ENCODE data around the gene ACTRT2.

DNA sequence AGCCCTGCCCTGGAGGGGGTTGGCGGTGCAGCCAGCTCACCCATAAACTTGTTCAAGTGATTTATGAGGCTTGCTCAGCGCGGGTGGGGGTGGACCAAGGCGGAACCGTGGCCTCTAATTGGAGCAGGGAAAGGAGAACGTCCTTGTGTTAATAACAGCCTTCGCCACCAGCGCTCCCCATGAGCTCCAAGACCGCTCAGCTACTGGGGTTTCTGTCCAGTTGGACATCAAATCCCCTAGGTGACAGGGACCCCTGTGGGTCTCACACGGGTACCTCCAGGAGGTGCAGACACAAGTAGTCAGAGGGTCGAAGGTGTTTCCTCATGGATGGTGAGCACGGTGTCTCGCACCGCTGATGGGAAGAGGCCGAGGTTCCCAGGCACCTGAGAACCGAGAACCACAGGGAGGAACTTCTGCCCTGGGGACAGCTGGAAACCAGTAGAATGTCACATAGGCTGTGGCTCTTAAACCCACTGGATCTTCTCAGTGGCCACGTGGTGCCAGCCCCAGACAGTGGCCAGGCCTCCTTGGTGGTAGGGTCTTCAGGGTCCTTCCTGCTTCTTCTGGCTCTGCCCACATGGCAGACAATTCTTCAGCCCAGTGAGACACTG is 3.7 kb upstream of the ACTRT2 start:
- TF ChIP-seq, protein P1, sequence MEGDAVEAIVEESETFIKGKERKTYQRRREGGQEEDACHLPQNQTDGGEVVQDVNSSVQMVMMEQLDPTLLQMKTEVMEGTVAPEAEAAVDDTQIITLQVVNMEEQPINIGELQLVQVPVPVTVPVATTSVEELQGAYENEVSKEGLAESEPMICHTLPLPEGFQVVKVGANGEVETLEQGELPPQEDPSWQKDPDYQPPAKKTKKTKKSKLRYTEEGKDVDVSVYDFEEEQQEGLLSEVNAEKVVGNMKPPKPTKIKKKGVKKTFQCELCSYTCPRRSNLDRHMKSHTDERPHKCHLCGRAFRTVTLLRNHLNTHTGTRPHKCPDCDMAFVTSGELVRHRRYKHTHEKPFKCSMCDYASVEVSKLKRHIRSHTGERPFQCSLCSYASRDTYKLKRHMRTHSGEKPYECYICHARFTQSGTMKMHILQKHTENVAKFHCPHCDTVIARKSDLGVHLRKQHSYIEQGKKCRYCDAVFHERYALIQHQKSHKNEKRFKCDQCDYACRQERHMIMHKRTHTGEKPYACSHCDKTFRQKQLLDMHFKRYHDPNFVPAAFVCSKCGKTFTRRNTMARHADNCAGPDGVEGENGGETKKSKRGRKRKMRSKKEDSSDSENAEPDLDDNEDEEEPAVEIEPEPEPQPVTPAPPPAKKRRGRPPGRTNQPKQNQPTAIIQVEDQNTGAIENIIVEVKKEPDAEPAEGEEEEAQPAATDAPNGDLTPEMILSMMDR (IDR thresholded peaks at IDR 0.05) = peak in 2 of 7 experiments; percentile 3 to 13
- no peak for TF ChIP-seq POLR2A (IDR thresholded peaks at IDR 0.05)
